ENCODE data around the gene RNF144B.

The RNF144B gene

GRCh38 chr6:18507561-18507960, 120.4 kb downstream of the RNF144B start:
- DNase-seq (ENCODE audit: low read depth, low spot score), result no peak
- no peak for TF ChIP-seq CTCF (IDR thresholded peaks at IDR 0.05; ENCODE audit: low read depth, low read length)
- H3K4me3 ChIP-seq (ENCODE audit: low read depth, low read length), result no peak overlapping the region
- in situ Hi-C loops (cut with HindIII; ENCODE audit: low sequenced_read_pairs), result no loop called here

- no peak for DNase-seq (ENCODE audit: low read depth, low spot score)
- in situ Hi-C loops (cut with HindIII; ENCODE audit: low sequenced_read_pairs), result no loop called here
- no peak for TF ChIP-seq CTCF (IDR thresholded peaks at IDR 0.05; ENCODE audit: low read depth, low read length)
- H3K4me3 ChIP-seq (ENCODE audit: low read depth, low read length), result no peak overlapping the region
Observed at GRCh38 chr6:18509871-18510643, 122.9 kb downstream of the RNF144B start.

- in situ Hi-C loops (cut with HindIII; ENCODE audit: low sequenced_read_pairs), result no loop called here
- DNase-seq (ENCODE audit: low read depth, low spot score), result no peak
- H3K4me3 ChIP-seq (ENCODE audit: low read depth, low read length), result no peak overlapping the region
- no peak for TF ChIP-seq CTCF (IDR thresholded peaks at IDR 0.05; ENCODE audit: low read depth, low read length)
Observed at GRCh38 chr6:18510644-18511033, 123.5 kb downstream of the RNF144B start.

GRCh38 chr6:18511211-18511610, 124.1 kb downstream of the RNF144B start:
- DNase-seq (ENCODE audit: low read depth, low spot score), result no peak

GRCh38 chr6:18513253-18513798, 126.2 kb downstream of the RNF144B start:
- in situ Hi-C loops (cut with HindIII; ENCODE audit: low sequenced_read_pairs), result no loop called here
- H3K4me3 ChIP-seq (ENCODE audit: low read depth, low read length), result no peak overlapping the region
- no peak for DNase-seq (ENCODE audit: low read depth, low spot score)
- no peak for TF ChIP-seq CTCF (IDR thresholded peaks at IDR 0.05; ENCODE audit: low read depth, low read length)

More at GRCh38 chr6:18511211-18511610, 124.1 kb downstream of the RNF144B start:
- in situ Hi-C loops (cut with HindIII; ENCODE audit: low sequenced_read_pairs), result no loop called here
- no peak for TF ChIP-seq CTCF (IDR thresholded peaks at IDR 0.05; ENCODE audit: low read depth, low read length)
- H3K4me3 ChIP-seq (ENCODE audit: low read depth, low read length), result no peak overlapping the region

- in situ Hi-C loops (cut with HindIII; ENCODE audit: low sequenced_read_pairs), result no loop called here
- TF ChIP-seq CTCF (IDR thresholded peaks at IDR 0.05; ENCODE audit: low read depth, low read length), result no peak
- no peak for DNase-seq (ENCODE audit: low read depth, low spot score)
- no peak overlapping the region for H3K4me3 ChIP-seq (ENCODE audit: low read depth, low read length)
Observed at GRCh38 chr6:18514180-18514579, 127.0 kb downstream of the RNF144B start.

Measured in astrocyte of the spinal cord (primary cell).